BE2C (cell line): ENCODE data around the gene DCN.

Experiments
- DNase-seq: peaks from one replicate; pipeline ENCODE4 v3.0.0-alpha.2; 2020
- H3K27me3 ChIP-seq: fragments of 250-450 bp; sonication (Bioruptor Pico); 2 replicates; pipeline ENCODE4 v1.5.1; 2020; ENCODE audit warnings: mild to moderate bottlenecking
- H3K36me3 ChIP-seq: fragments of 250-450 bp; sonication (Bioruptor Pico); 2 replicates; pipeline ENCODE4 v1.5.1; 2020; ENCODE audit warnings: mild to moderate bottlenecking
- H3K4me1 ChIP-seq: fragments of 250-450 bp; sonication (Bioruptor Pico); 2 replicates; pipeline ENCODE4 v1.5.1; 2020
- H3K4me3 ChIP-seq: 2 replicates; pipeline ENCODE4 v1.5.1; 2011; ENCODE audit warnings: low read depth, low read length
- H3K9me3 ChIP-seq: fragments of 250-450 bp; sonication (Bioruptor Pico); 2 replicates; pipeline ENCODE4 v1.5.1; 2020
- CTCF ChIP-seq: IDR thresholded peaks from 2 replicates; pipeline ENCODE4 v1.5.1; 2012; ENCODE audit warnings: mild to moderate bottlenecking, low read depth, low read length

DCN gene

GRCh38 chr12:91219919-91220318, 37.3 kb upstream of the DCN start:
- TF ChIP-seq CTCF, result no peak
- DNase-seq, result no peak
- H3K4me1 ChIP-seq, result no peaks in the 10 kb centered on the region
- no peaks in the 10 kb centered on the region for H3K9me3 ChIP-seq
- no peak overlapping the region for H3K4me3 ChIP-seq
- H3K36me3 ChIP-seq, result no peaks in the 10 kb centered on the region
- no peaks in the 10 kb centered on the region for H3K27me3 ChIP-seq

GRCh38 chr12:91219511-91219910, 36.9 kb upstream of the DCN start:
- no peak for DNase-seq
- no peaks in the 10 kb centered on the region for H3K36me3 ChIP-seq
- H3K9me3 ChIP-seq, result no peaks in the 10 kb centered on the region

GRCh38 chr12:91216871-91217270, 34.3 kb upstream of the DCN start:
- no peaks in the 10 kb centered on the region for H3K27me3 ChIP-seq
- no peaks in the 10 kb centered on the region for H3K36me3 ChIP-seq
- DNase-seq, result no peak
- no peak for TF ChIP-seq CTCF
- no peaks in the 10 kb centered on the region for H3K4me1 ChIP-seq
- H3K4me3 ChIP-seq, result no peak overlapping the region
- no peaks in the 10 kb centered on the region for H3K9me3 ChIP-seq

More at GRCh38 chr12:91219511-91219910, 36.9 kb upstream of the DCN start:
- H3K27me3 ChIP-seq, result no peaks in the 10 kb centered on the region
- no peak for TF ChIP-seq CTCF
- no peaks in the 10 kb centered on the region for H3K4me1 ChIP-seq
- H3K4me3 ChIP-seq, result no peak overlapping the region

GRCh38 chr12:91215940-91216454, 33.4 kb upstream of the DCN start:
- no peak for TF ChIP-seq CTCF
- no peaks in the 10 kb centered on the region for H3K9me3 ChIP-seq
- DNase-seq, result no peak

GRCh38 chr12:91211866-91212265, 29.2 kb upstream of the DCN start:
- no peaks in the 10 kb centered on the region for H3K4me1 ChIP-seq
- no peak for TF ChIP-seq CTCF
- no peaks in the 10 kb centered on the region for H3K9me3 ChIP-seq
- no peaks in the 10 kb centered on the region for H3K36me3 ChIP-seq
- no peak overlapping the region for H3K4me3 ChIP-seq
- no peaks in the 10 kb centered on the region for H3K27me3 ChIP-seq
- no peak for DNase-seq

More at GRCh38 chr12:91215940-91216454, 33.4 kb upstream of the DCN start:
- H3K4me1 ChIP-seq, result no peaks in the 10 kb centered on the region
- no peaks in the 10 kb centered on the region for H3K36me3 ChIP-seq
- H3K4me3 ChIP-seq, result no peak overlapping the region
- no peaks in the 10 kb centered on the region for H3K27me3 ChIP-seq

GRCh38 chr12:91210618-91211017, 28.0 kb upstream of the DCN start:
- Histone ChIP-seq H3K9me3 (no peaks in the 10 kb centered on the region), H3K4me3 (no peak overlapping the region), H3K36me3 (no peaks in the 10 kb centered on the region), H3K27me3 (no peaks in the 10 kb centered on the region), H3K4me1 (no peaks in the 10 kb centered on the region)
- TF ChIP-seq CTCF, result no peak
- no peak for DNase-seq
